H1 (cell line): ENCODE data around the gene RAD50. TPM values are rescaled to one million over a fixed set of nuclear protein-coding genes. Genes with fewer than 3 reads are reported as not detected.

Experiments used
- CTCF ChIA-PET: fragments of 300-600 bp; sonication (Branson Sonifier 250); formaldehyde crosslinking; loops from one replicate; lab custom pipeline; 2021; ENCODE audit not compliant: partially characterized antibody; lab: Charles Lee
- POLR2A ChIA-PET: fragments of 300-600 bp; sonication (Branson Sonifier 250); formaldehyde crosslinking; loops from one replicate; lab custom pipeline; 2021; ENCODE audit warnings: inconsistent platforms; ENCODE audit not compliant: partially characterized antibody; lab: Charles Lee
- DNase-seq, 2 experiments: peaks; one replicate each; pipeline versions ENCODE4 v3.0.0 to v3.0.0-alpha.2; 2010 to 2022; ENCODE audit warnings: low spot score in 2 of 2, low read depth in 1 of 2, mixed read lengths in 1 of 2
- FAIRE-seq: peaks from 2 replicates; lab custom pipeline; 2011; peaks lifted over from hg19 to GRCh38; lab: Jason Lieb, UNC
- H2AFZ ChIP-seq: 2 replicates; pipeline ENCODE4 v1.8.1; 2012; ENCODE audit warnings: low read length, inconsistent platforms
- H2AK5ac ChIP-seq: 2 replicates; pipeline ENCODE4 v1.6.1; 2013; ENCODE audit warnings: low read depth, low read length
- H2BK120ac ChIP-seq: replicated peaks from 2 replicates; pipeline ENCODE3; 2013; ENCODE audit warnings: low read depth, low read length, inconsistent platforms
- H2BK12ac ChIP-seq: 2 replicates; pipeline ENCODE4 v1.6.1; 2013; ENCODE audit warnings: low read depth, low read length
- H2BK15ac ChIP-seq: 2 replicates; pipeline ENCODE4 v1.6.1; 2013; ENCODE audit warnings: low read length
- H2BK20ac ChIP-seq: 2 replicates; pipeline ENCODE4 v1.6.1; 2013; ENCODE audit warnings: low read length
- H2BK5ac ChIP-seq: 2 replicates; pipeline ENCODE4 v1.6.1; 2013; ENCODE audit warnings: low read depth, low read length
- H3K14ac ChIP-seq: 2 replicates; pipeline ENCODE4 v1.6.1; 2013; ENCODE audit warnings: inconsistent platforms; ENCODE audit not compliant: insufficient read length
- H3K18ac ChIP-seq: 2 replicates; pipeline ENCODE4 v1.6.1; 2013; ENCODE audit warnings: low read length; ENCODE audit errors: extremely low read depth
- H3K23ac ChIP-seq: 2 replicates; pipeline ENCODE4 v1.6.1; 2013; ENCODE audit warnings: inconsistent platforms; ENCODE audit not compliant: insufficient read length
- H3K23me2 ChIP-seq: 2 replicates; pipeline ENCODE4 v1.6.1; 2013; ENCODE audit warnings: low read depth, low read length
- H3K27ac ChIP-seq: 2 replicates; pipeline ENCODE4 v1.6.1; 2011; ENCODE audit warnings: low read depth, low read length, inconsistent platforms
- H3K27me3 ChIP-seq, 4 experiments: replicated peaks in 1 of 4; 1 replicate in 1 of 4; 2 replicates in 3 of 4; pipeline versions ENCODE4 v1.6.1 to v1.8.1; 2011 to 2013; ENCODE audit warnings: low read length in 3 of 4, mild to moderate bottlenecking in 3 of 4, inconsistent platforms in 2 of 4, mixed read lengths in 2 of 4, moderate library complexity in 1 of 4; ENCODE audit not compliant: control insufficient read depth in 3 of 4, insufficient read depth in 3 of 4; ENCODE audit errors: extremely low read depth in 1 of 4
- H3K36me3 ChIP-seq, 4 experiments: 2 replicates each; pipeline versions ENCODE4 v1.6.1 to v1.8.1; 2011 to 2013; ENCODE audit warnings: mild to moderate bottlenecking in 4 of 4, low read length in 3 of 4, moderate library complexity in 2 of 4, control low read depth in 1 of 4, inconsistent platforms in 1 of 4; ENCODE audit not compliant: insufficient read depth in 4 of 4, control insufficient read depth in 2 of 4
- H3K4ac ChIP-seq: replicated peaks from 2 replicates; pipeline ENCODE3; 2013; ENCODE audit warnings: low read length, low read depth, mixed read lengths, inconsistent platforms; ENCODE audit not compliant: insufficient read length
- H3K4me1 ChIP-seq, 4 experiments: replicated peaks in 1 of 4; 1 replicate in 1 of 4; 2 replicates in 3 of 4; pipeline versions ENCODE4 v1.6.1 to v1.8.1; 2011 to 2013; ENCODE audit warnings: low read length in 3 of 4, inconsistent platforms in 2 of 4, mixed read lengths in 1 of 4; ENCODE audit not compliant: insufficient read depth in 4 of 4, control insufficient read depth in 3 of 4
- H3K4me2 ChIP-seq, 2 experiments: 2 replicates each; pipeline versions ENCODE4 v1.6.1 to v1.8.1; 2011 to 2013; ENCODE audit warnings: low read depth in 2 of 2, low read length in 2 of 2, control low read depth in 1 of 2, inconsistent platforms in 1 of 2, mild to moderate bottlenecking in 1 of 2; ENCODE audit not compliant: insufficient read depth in 1 of 2
- H3K4me3 ChIP-seq, 4 experiments: fragments of 200-600, 300-600 bp in 1 of 4; sonication (generic), shearing (Covaris generic), sonication (Bioruptor Twin) in 1 of 4; 2 replicates each; pipeline versions ENCODE4 v1.5.1 to v1.8.1; 2011 to 2016; ENCODE audit warnings: low read length in 4 of 4, low read depth in 3 of 4, control low read depth in 2 of 4, inconsistent platforms in 2 of 4, mild to moderate bottlenecking in 2 of 4, mixed read lengths in 1 of 4, moderate library complexity in 1 of 4; ENCODE audit not compliant: insufficient read depth in 2 of 4; ENCODE audit errors: extremely low read depth in 1 of 4
- H3K56ac ChIP-seq: replicated peaks from 2 replicates; pipeline ENCODE3; 2013; ENCODE audit warnings: low read depth, mild to moderate bottlenecking, mixed read lengths, low read length, inconsistent platforms; ENCODE audit not compliant: insufficient read length
- H3K79me1 ChIP-seq: 2 replicates; pipeline ENCODE4 v1.6.1; 2013; ENCODE audit warnings: low read depth, low read length, control low read depth
- H3K79me2 ChIP-seq, 2 experiments: 2 replicates each; pipeline versions ENCODE4 v1.6.1 to v1.8.1; 2012 to 2013; ENCODE audit warnings: low read length in 2 of 2, mild to moderate bottlenecking in 2 of 2, inconsistent platforms in 1 of 2; ENCODE audit not compliant: insufficient read depth in 2 of 2, control insufficient read depth in 1 of 2
- H3K9ac ChIP-seq, 4 experiments: replicated peaks in 1 of 4; 1 replicate in 1 of 4; 2 replicates in 3 of 4; pipeline versions ENCODE4 v1.6.1 to v1.8.1; 2011 to 2013; ENCODE audit warnings: low read depth in 3 of 4, low read length in 3 of 4, control low read depth in 2 of 4, mild to moderate bottlenecking in 2 of 4, moderate library complexity in 2 of 4, inconsistent platforms in 1 of 4; ENCODE audit errors: extremely low read depth in 1 of 4
- H3K9me3 ChIP-seq, 2 experiments: 2 replicates each; pipeline versions ENCODE4 v1.6.1 to v1.8.1; 2012 to 2013; ENCODE audit warnings: mild to moderate bottlenecking in 2 of 2, moderate library complexity in 2 of 2, control low read depth in 1 of 2, inconsistent platforms in 1 of 2, low read depth in 1 of 2, low read length in 1 of 2, mixed read lengths in 1 of 2; ENCODE audit not compliant: insufficient read depth in 2 of 2
- H4K20me1 ChIP-seq, 2 experiments: replicated peaks in 1 of 2; 2 replicates each; pipeline versions ENCODE3 to v1.8.1; 2011 to 2013; ENCODE audit warnings: inconsistent platforms in 2 of 2, low read length in 2 of 2, mild to moderate bottlenecking in 1 of 2; ENCODE audit not compliant: insufficient read depth in 2 of 2, control insufficient read depth in 1 of 2
- H4K5ac ChIP-seq: 2 replicates; pipeline ENCODE4 v1.6.1; 2013; ENCODE audit warnings: low read length, low read depth, mixed read lengths, inconsistent platforms; ENCODE audit not compliant: insufficient read length
- H4K8ac ChIP-seq: 2 replicates; pipeline ENCODE4 v1.8.0; 2013; ENCODE audit warnings: mild to moderate bottlenecking, moderate library complexity, low read length, inconsistent platforms; ENCODE audit not compliant: insufficient read depth; ENCODE audit errors: extremely low read depth
- H4K91ac ChIP-seq: replicated peaks from 2 replicates; pipeline ENCODE3; 2013; ENCODE audit warnings: low read length, mixed read lengths, inconsistent platforms; ENCODE audit not compliant: insufficient read length
- BACH1 ChIP-seq: IDR thresholded peaks from 2 replicates; pipeline ENCODE4 v1.6.1; 2012; ENCODE audit warnings: low read length, improper control_type of control experiment
- RNF2 ChIP-seq: fragments of 200-900, 300-1000 bp; sonication (generic); IDR thresholded peaks from 2 replicates; pipeline ENCODE4 v1.7.1; 2016; ENCODE audit warnings: borderline replicate concordance, low read depth, mild to moderate bottlenecking, antibody characterized with exemption, low read length; ENCODE audit not compliant: poor library complexity, severe bottlenecking; ENCODE audit errors: missing control alignments
- SAP30 ChIP-seq: fragments of 300-600 bp; sonication (generic); IDR thresholded peaks from 2 replicates; pipeline ENCODE4 v1.7.1; 2012; ENCODE audit warnings: low read length, moderate library complexity, mild to moderate bottlenecking, inconsistent platforms; ENCODE audit not compliant: insufficient read depth, insufficient replicate concordance
- SIN3A ChIP-seq, 2 experiments: IDR thresholded peaks in 1 of 2; conservative IDR thresholded peaks in 1 of 2; 2 replicates each; pipeline ENCODE4 v1.6.1; 2011 to 2012; ENCODE audit warnings: low read length in 2 of 2, improper control_type of control experiment in 1 of 2, low read depth in 1 of 2, mild to moderate bottlenecking in 1 of 2
- SRF ChIP-seq: IDR thresholded peaks from 2 replicates; pipeline ENCODE4 v1.6.1; 2011; ENCODE audit warnings: mild to moderate bottlenecking, low read depth, low read length, moderate library complexity
- TAF7 ChIP-seq: optimal IDR thresholded peaks from 2 replicates; pipeline ENCODE3; 2011; ENCODE audit warnings: low read depth, mild to moderate bottlenecking, inconsistent platforms, low read length, moderate library complexity, borderline replicate concordance
- TBP ChIP-seq: IDR thresholded peaks from 2 replicates; pipeline ENCODE4 v1.6.1; 2011; ENCODE audit warnings: low read depth, low read length, improper control_type of control experiment
- WGBS, 2 experiments: shearing (Covaris generic) in 1 of 2; methylation state at CpG; one replicate each; pipeline versions ENCODE4 v1.1.6 to v1.1.7; 2013 to 2015; ENCODE audit warnings: low lambda C conversion rate in 2 of 2, mixed read lengths in 2 of 2, inconsistent platforms in 1 of 2, low coverage in 1 of 2, missing lambda C conversion rate in 1 of 2; ENCODE audit not compliant: insufficient replicate concordance in 2 of 2, insufficient coverage in 1 of 2, insufficient read length in 1 of 2; ENCODE audit errors: extremely low coverage in 1 of 2, missing lambda C conversion rate in 1 of 2; 5-methylcytosine and 5-hydroxymethylcytosine counted together
- polyA plus RNA-seq, 7 experiments: library from polyadenylated mRNA; depleted of rRNA in 3 of 7; stranded (reverse) in 5 of 7; unstranded in 2 of 7; fragments of >200 nt in 5 of 7; fragments of 200-250 nt in 2 of 7; gene quantifications; 1 replicate in 5 of 7; 2 replicates in 1 of 7; 4 replicates in 1 of 7; pipeline versions ENCODE4 v1.2.1 to v1.2.3, GENCODE V29; 2011 to 2013; ENCODE audit warnings: missing spikeins in 2 of 7, mixed read lengths in 2 of 7
- total RNA-seq: library from RNA; stranded (reverse); fragmentation: NEBNext Ultra II Directional; extraction: Animal tissue kit (Norgen Biotek cat#: 25700); gene quantifications from 2 replicates; pipeline ENCODE4 v1.2.1, GENCODE V29; 2021

Gene RAD50
- total and polyA plus RNA-seq, 2 of the 8 experiments (the other 6 are each of a cell fraction or from before 2014, with no cell fraction given) = 10.1 to 39.4 TPM

- no peak for TF ChIP-seq SRF
- no peak for TF ChIP-seq TBP
- TF ChIP-seq RNF2 = no peak
- no peak for TF ChIP-seq SIN3A (conservative IDR thresholded peaks at IDR 0.05 in 1 of 2, IDR thresholded peaks at IDR 0.05 in 1 of 2; ENCODE audit: low read depth in 1 of 2, low read length in 2 of 2)
- no peak for TF ChIP-seq TAF7
- TF ChIP-seq SAP30 = no peak
- no peak for TF ChIP-seq BACH1
- H2BK120ac ChIP-seq = no peak overlapping the region
- no peaks in the 10 kb centered on the region for H3K9me3 ChIP-seq
- no peaks in the 10 kb centered on the region for H3K79me1 ChIP-seq
- no peak overlapping the region for H3K14ac ChIP-seq
- no peak overlapping the region for H2BK20ac ChIP-seq
- FAIRE-seq (no peak), DNase-seq (no peak)
- H3K36me3 ChIP-seq = no peaks in the 10 kb centered on the region
- H4K20me1 ChIP-seq = no peaks in the 10 kb centered on the region
- no peak overlapping the region for H2BK12ac ChIP-seq
- no peak overlapping the region for H3K18ac ChIP-seq
- no peak overlapping the region for H2BK15ac ChIP-seq
- H2AFZ ChIP-seq = no peak overlapping the region
- H3K23me2 ChIP-seq = no peaks in the 10 kb centered on the region; the same call in 1 of the 2 replicates
- no peak overlapping the region for H4K5ac ChIP-seq
- H3K23ac ChIP-seq = no peak overlapping the region
- H3K27ac ChIP-seq = no peak overlapping the region
- no peaks in the 10 kb centered on the region for H3K79me2 ChIP-seq
- no peak overlapping the region for H3K9ac ChIP-seq
- no peak overlapping the region for H3K56ac ChIP-seq
- 90% methylated on average over 7 of the region's 7 CpGs; no CpG with 5 or more reads in 1 of the 2 experiments for WGBS, 2 experiments
- no peak overlapping the region for H3K4ac ChIP-seq
- H3K27me3 ChIP-seq = no peaks in the 10 kb centered on the region
- no peak overlapping the region for H4K91ac ChIP-seq
- ChIA-PET POLR2A (interaction anchor here (1.3 kb wide), 1 partner anchor 9 kb away, joined by 4 read pairs; no protein-coding TSS in a partner anchor), CTCF (interaction anchor here (1.1 to 5.6 kb wide), 9 partner anchors 8 to 181 kb away, joined by 3 to 23 read pairs (median 4); partner anchors contain the start of gene IL13)
- no peak overlapping the region for H3K4me3 ChIP-seq
- H3K4me1 ChIP-seq = no peaks in the 10 kb centered on the region
- no peak overlapping the region for H2BK5ac ChIP-seq
- H3K4me2 ChIP-seq = no peak overlapping the region
- no peak overlapping the region; the same call in 1 of the 2 replicates for H4K8ac ChIP-seq
- H2AK5ac ChIP-seq = no peak overlapping the region
Observed at GRCh38 chr5:132679166-132679565, 122.4 kb downstream of the RAD50 start.
